GM18858 (cell line): ENCODE results near the gene RPS6KC1.
"Not testable (repeated sequence)": the region's sequence is repeated elsewhere in the genome, so short reads cannot be mapped to it uniquely, and the experiment has no call there.

ENCODE experiments used
- ATAC-seq: cut with Tn5 transposase; IDR thresholded peaks from one replicate; pipeline ENCODE4 v1.9.1; 2021; ENCODE audit not compliant: unreplicated experiment

RPS6KC1 gene

GRCh38 chr1:213148905-213149304 lies 97.9 kb downstream of the RPS6KC1 start:
- ATAC-seq, result no peak

- not testable (repeated sequence) for ATAC-seq
Measured at GRCh38 chr1:213150090-213150489, 99.0 kb downstream of the RPS6KC1 start.

- ATAC-seq, result no peak
Measured at GRCh38 chr1:213154056-213154685, 103.1 kb downstream of the RPS6KC1 start.

GRCh38 chr1:213159376-213159775 lies 108.3 kb downstream of the RPS6KC1 start:
- no peak for ATAC-seq

- ATAC-seq, result not testable (repeated sequence)
Measured at GRCh38 chr1:213160442-213160841, 109.4 kb downstream of the RPS6KC1 start.

GRCh38 chr1:213162338-213162737 lies 111.3 kb downstream of the RPS6KC1 start:
- no peak for ATAC-seq

GRCh38 chr1:213162862-213163261 lies 111.8 kb downstream of the RPS6KC1 start:
- ATAC-seq, result no peak

- ATAC-seq, result no peak
Measured at GRCh38 chr1:213163278-213163711, 112.3 kb downstream of the RPS6KC1 start.

GRCh38 chr1:213164561-213164960 lies 113.5 kb downstream of the RPS6KC1 start:
- no peak for ATAC-seq

GRCh38 chr1:213166852-213167251 lies 115.8 kb downstream of the RPS6KC1 start:
- no peak for ATAC-seq

- ATAC-seq, result no peak
Measured at GRCh38 chr1:213171711-213172110, 120.7 kb downstream of the RPS6KC1 start.

- ATAC-seq, result no peak
Measured at GRCh38 chr1:213176341-213176740, 125.3 kb downstream of the RPS6KC1 start.

- ATAC-seq, result no peak
Measured at GRCh38 chr1:213179784-213180183, 128.7 kb downstream of the RPS6KC1 start.

- ATAC-seq, result no peak
Measured at GRCh38 chr1:213180833-213181232, 129.8 kb downstream of the RPS6KC1 start.

- no peak for ATAC-seq
Measured at GRCh38 chr1:213183036-213183672, 132.1 kb downstream of the RPS6KC1 start.

GRCh38 chr1:213186168-213186567 lies 135.1 kb downstream of the RPS6KC1 start:
- no peak for ATAC-seq

- ATAC-seq, result no peak
Measured at GRCh38 chr1:213192026-213192425, 141.0 kb downstream of the RPS6KC1 start.

GRCh38 chr1:213194383-213194782 lies 143.3 kb downstream of the RPS6KC1 start:
- ATAC-seq, result no peak

GRCh38 chr1:213194855-213195254 lies 143.8 kb downstream of the RPS6KC1 start:
- no peak for ATAC-seq

- ATAC-seq, result not testable (repeated sequence)
Measured at GRCh38 chr1:213196328-213197054, 145.4 kb downstream of the RPS6KC1 start.

GRCh38 chr1:213200630-213201029 lies 149.6 kb downstream of the RPS6KC1 start:
- ATAC-seq, result no peak
